Endothelial cell of umbilical vein (primary cell): ENCODE data around the gene SPTBN5. TPM values are rescaled to one million over a fixed set of nuclear protein-coding genes. Genes with fewer than 3 reads are reported as not detected.

Source experiments
- BruUV-seq: library from RNA; stranded (reverse); fragments of 400-500 nt; replicated peaks from 2 replicates; lab custom pipeline; 2021; lab: Mats Ljungman, UMichigan
- CTCF ChIA-PET: fragments of 300-600, 350-600 bp; sonication (Branson Sonifier 250); formaldehyde crosslinking; loops from one replicate; lab custom pipeline; 2021; ENCODE audit warnings: antibody characterized with exemption, inconsistent platforms; lab: Charles Lee
- POLR2A ChIA-PET: fragments of 300-600, 350-600 bp; sonication (Branson Sonifier 250); formaldehyde crosslinking; loops from one replicate; lab custom pipeline; 2021; ENCODE audit warnings: antibody characterized with exemption, inconsistent platforms; lab: Charles Lee
- DNase-seq: peaks from one replicate; pipeline ENCODE4 v3.0.0-alpha.2; 2011; ENCODE audit warnings: low read depth, low spot score
- FAIRE-seq: peaks from 2 replicates; lab custom pipeline; 2011; peaks lifted over from hg19 to GRCh38; lab: Jason Lieb, UNC
- H2AFZ ChIP-seq: 2 replicates; pipeline ENCODE4 v1.6.0; 2012; ENCODE audit warnings: low read depth, low read length, control low read depth, inconsistent platforms
- H3K27ac ChIP-seq: 2 replicates; pipeline ENCODE4 v1.5.1; 2011; ENCODE audit warnings: low read depth, mild to moderate bottlenecking, control low read depth, low read length, moderate library complexity; ENCODE audit not compliant: insufficient read depth
- H3K27me3 ChIP-seq, 2 experiments: 2 replicates each; pipeline versions ENCODE4 v1.6.0 to v1.6.1; 2011; ENCODE audit warnings: low read length in 2 of 2, mixed read lengths in 1 of 2; ENCODE audit not compliant: control insufficient read depth in 2 of 2, insufficient read depth in 2 of 2
- H3K36me3 ChIP-seq, 2 experiments: 2 replicates in 1 of 2; 3 replicates in 1 of 2; pipeline ENCODE4 v1.5.1; 2011; ENCODE audit warnings: low read length in 2 of 2, mild to moderate bottlenecking in 1 of 2, moderate library complexity in 1 of 2; ENCODE audit not compliant: control insufficient read depth in 2 of 2, insufficient read depth in 2 of 2; ENCODE audit errors: extremely low read depth in 1 of 2
- H3K4me1 ChIP-seq: 3 replicates; pipeline ENCODE4 v1.5.1; 2011; ENCODE audit warnings: mild to moderate bottlenecking, low read length; ENCODE audit not compliant: control insufficient read depth, insufficient read depth; ENCODE audit errors: extremely low read depth
- H3K4me2 ChIP-seq: 2 replicates; pipeline ENCODE4 v1.6.1; 2011; ENCODE audit warnings: low read length, control low read depth, mixed read lengths; ENCODE audit not compliant: insufficient read depth
- H3K4me3 ChIP-seq, 3 experiments: fragments of 200-600 bp in 1 of 3; sonication (generic), shearing (Covaris generic) in 1 of 3; replicated peaks in 1 of 3; 2 replicates each; pipeline ENCODE4 v1.5.1; 2011 to 2016; ENCODE audit warnings: control low read depth in 3 of 3, low read length in 3 of 3, mild to moderate bottlenecking in 2 of 3, inconsistent platforms in 1 of 3, low read depth in 1 of 3, moderate library complexity in 1 of 3; ENCODE audit not compliant: insufficient read depth in 1 of 3
- H3K79me2 ChIP-seq: 2 replicates; pipeline ENCODE4 v1.6.0; 2012; ENCODE audit warnings: low read length, inconsistent platforms; ENCODE audit not compliant: control insufficient read depth, insufficient read depth
- H3K9ac ChIP-seq: replicated peaks from 2 replicates; pipeline ENCODE3; 2011; ENCODE audit warnings: low read length, control low read depth; ENCODE audit not compliant: insufficient read depth; ENCODE audit errors: extremely low read depth
- H3K9me1 ChIP-seq: replicated peaks from 3 replicates; pipeline ENCODE4 v1.6.0; 2011; ENCODE audit warnings: mild to moderate bottlenecking, low read length; ENCODE audit not compliant: control insufficient read depth, insufficient read depth; ENCODE audit errors: extremely low read depth
- H3K9me3 ChIP-seq: replicated peaks from 2 replicates; pipeline ENCODE4 v1.5.1; 2012; ENCODE audit warnings: low read length, inconsistent platforms; ENCODE audit not compliant: control insufficient read depth, insufficient read depth
- H4K20me1 ChIP-seq: replicated peaks from 2 replicates; pipeline ENCODE3; 2011; ENCODE audit warnings: mild to moderate bottlenecking, low read length; ENCODE audit not compliant: control insufficient read depth, insufficient read depth; ENCODE audit errors: extremely low read depth
- EZH2 ChIP-seq: IDR thresholded peaks from 2 replicates; pipeline ENCODE4 v1.6.1; 2012; ENCODE audit warnings: borderline replicate concordance, low read depth, mild to moderate bottlenecking, moderate library complexity, low read length, inconsistent platforms; ENCODE audit not compliant: severe bottlenecking
- FOS ChIP-seq: IDR thresholded peaks from 2 replicates; pipeline ENCODE4 v1.6.1; 2011; ENCODE audit warnings: mild to moderate bottlenecking, low read length, moderate library complexity, borderline replicate concordance; ENCODE audit not compliant: insufficient read depth
- GATA2 ChIP-seq: IDR thresholded peaks from 2 replicates; pipeline ENCODE4 v1.7.0; 2011; ENCODE audit warnings: low read depth, mild to moderate bottlenecking, moderate library complexity, mixed read lengths, low read length; ENCODE audit not compliant: insufficient read length, insufficient read depth
- JUN ChIP-seq: IDR thresholded peaks from 2 replicates; pipeline ENCODE4 v1.6.1; 2011; ENCODE audit warnings: borderline replicate concordance, low read depth; ENCODE audit not compliant: insufficient read length, insufficient read depth
- MYC ChIP-seq: IDR thresholded peaks from one replicate; pipeline ENCODE4 v1.6.1; 2011; ENCODE audit warnings: mild to moderate bottlenecking, low read depth, low read length
- POLR2A ChIP-seq: IDR thresholded peaks from 2 replicates; pipeline ENCODE4 v1.6.1; 2012; ENCODE audit warnings: low read depth, mild to moderate bottlenecking, control low read depth, low read length
- POLR2AphosphoS5 ChIP-seq: IDR thresholded peaks from 2 replicates; pipeline ENCODE4 v1.6.1; 2012; ENCODE audit warnings: low read depth, mild to moderate bottlenecking, control low read depth, low read length, moderate library complexity; ENCODE audit not compliant: insufficient read depth
- dilution Hi-C: fragments of 300-500 bp; cut with MboI; formaldehyde crosslinking; loops from one replicate; pipeline ENCODE4 v1.15.0; 2019; ENCODE audit warnings: low sequenced_read_pairs; ENCODE audit not compliant: extremely low pct_ligation_motif_present
- intact Hi-C: fragments of 100-400 bp; cut with micrococcal nuclease; formaldehyde crosslinking; loops from one replicate; pipeline ENCODE4 v1.10.0; 2022
- polyA plus RNA-seq, 4 experiments: library from polyadenylated mRNA; depleted of rRNA in 3 of 4; stranded (reverse) in 3 of 4; unstranded in 1 of 4; fragments of >200 nt; gene quantifications; 2 replicates each; pipeline versions ENCODE4 v1.2.1 to v1.2.3, GENCODE V29; 2011 to 2012; ENCODE audit warnings: missing spikeins in 1 of 4
- total RNA-seq: library from RNA; stranded (reverse); gene quantifications from 2 replicates; pipeline ENCODE4 v1.2.3, GENCODE V29; 2021
- TF ChIP-seq, protein P1 (sequence below), 2 donors: IDR thresholded peaks; 1 replicate in 1 of 2; 2 replicates in 1 of 2; pipeline ENCODE4 v1.5.1; 2011; ENCODE audit warnings: low read length in 2 of 2, mild to moderate bottlenecking in 2 of 2, moderate library complexity in 2 of 2, control low read depth in 1 of 2, inconsistent platforms in 1 of 2, low read depth in 1 of 2; ENCODE audit not compliant: insufficient read depth in 1 of 2; ENCODE audit errors: extremely low read depth in 1 of 2
- TF ChIP-seq, protein P2 (sequence below): IDR thresholded peaks from 2 replicates; pipeline ENCODE4 v1.6.1; 2011; ENCODE audit not compliant: insufficient read depth, insufficient read length

SPTBN5 gene
- total and polyA plus RNA-seq, 2 donors (not counting 3 experiments of a cell fraction or from before 2014, with no cell fraction given): 12.0 to 19.0 TPM

DNA sequence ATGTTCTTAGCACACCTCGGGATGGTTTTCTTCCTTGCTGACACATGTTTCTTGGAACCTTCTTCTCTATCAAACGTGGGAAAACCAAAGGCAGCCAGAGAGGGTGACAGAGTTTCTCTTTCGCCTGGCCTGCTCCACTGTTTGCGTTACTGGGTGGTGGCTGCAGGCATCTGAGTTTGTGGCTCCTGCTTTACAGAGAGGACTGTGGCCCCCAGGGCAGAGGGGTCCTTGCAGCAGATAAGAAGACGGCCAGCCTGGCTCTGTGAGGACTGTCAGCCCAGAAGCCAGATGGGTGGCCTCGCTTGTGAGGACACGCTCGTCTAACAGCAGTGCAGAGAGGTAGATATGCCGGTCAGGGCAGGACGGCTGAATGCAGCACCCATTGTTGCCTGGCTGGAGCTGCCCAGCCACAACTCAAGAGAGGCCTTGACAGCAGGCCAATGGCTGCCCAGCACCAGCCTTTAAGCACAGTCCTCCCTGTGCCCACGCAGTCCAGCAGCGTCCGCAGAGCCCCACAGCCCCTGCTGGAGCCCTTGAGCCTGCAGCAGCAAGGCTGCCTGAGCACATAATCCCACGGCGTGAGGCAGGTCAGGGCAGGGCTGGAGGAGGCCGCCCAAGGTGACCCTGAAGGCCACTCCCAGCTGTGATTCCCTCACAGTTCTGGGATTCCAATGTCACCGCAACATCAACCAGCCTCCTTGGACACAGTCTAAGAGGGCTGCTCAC, 15.0 kb upstream of the SPTBN5 start:
- H3K9ac ChIP-seq: no peak overlapping the region
- POLR2A ChIA-PET: no interaction called here

More for the DNA sequence above, 15.0 kb upstream of the SPTBN5 start:
- Histone ChIP-seq H3K4me2 (no peak overlapping the region), H3K36me3 (peaks cover 42 to 49% of the 10 kb centered on the region in 2 experiments), H3K4me3 (no peak overlapping the region), H3K27ac (no peak overlapping the region), H3K27me3 (no peaks in the 10 kb centered on the region), H2AFZ (no peak overlapping the region), H3K4me1 (no peaks in the 10 kb centered on the region), H3K9me3 (no peaks in the 10 kb centered on the region), H3K9me1 (no peaks in the 10 kb centered on the region), H3K79me2 (peaks cover 87% of the 10 kb centered on the region), H4K20me1 (no peaks in the 10 kb centered on the region)
- TF ChIP-seq POLR2AphosphoS5 (no peak), POLR2A (no peak), FOS (no peak), JUN (no peak), MYC (no peak), GATA2 (no peak), EZH2 (no peak)
- TF ChIP-seq, protein P1, sequence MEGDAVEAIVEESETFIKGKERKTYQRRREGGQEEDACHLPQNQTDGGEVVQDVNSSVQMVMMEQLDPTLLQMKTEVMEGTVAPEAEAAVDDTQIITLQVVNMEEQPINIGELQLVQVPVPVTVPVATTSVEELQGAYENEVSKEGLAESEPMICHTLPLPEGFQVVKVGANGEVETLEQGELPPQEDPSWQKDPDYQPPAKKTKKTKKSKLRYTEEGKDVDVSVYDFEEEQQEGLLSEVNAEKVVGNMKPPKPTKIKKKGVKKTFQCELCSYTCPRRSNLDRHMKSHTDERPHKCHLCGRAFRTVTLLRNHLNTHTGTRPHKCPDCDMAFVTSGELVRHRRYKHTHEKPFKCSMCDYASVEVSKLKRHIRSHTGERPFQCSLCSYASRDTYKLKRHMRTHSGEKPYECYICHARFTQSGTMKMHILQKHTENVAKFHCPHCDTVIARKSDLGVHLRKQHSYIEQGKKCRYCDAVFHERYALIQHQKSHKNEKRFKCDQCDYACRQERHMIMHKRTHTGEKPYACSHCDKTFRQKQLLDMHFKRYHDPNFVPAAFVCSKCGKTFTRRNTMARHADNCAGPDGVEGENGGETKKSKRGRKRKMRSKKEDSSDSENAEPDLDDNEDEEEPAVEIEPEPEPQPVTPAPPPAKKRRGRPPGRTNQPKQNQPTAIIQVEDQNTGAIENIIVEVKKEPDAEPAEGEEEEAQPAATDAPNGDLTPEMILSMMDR (IDR thresholded peaks at IDR 0.05; ENCODE audit: extremely low read depth in 1 of 2, insufficient read depth in 1 of 2, low read depth in 1 of 2, low read length in 2 of 2): no peak
- TF ChIP-seq, protein P2, sequence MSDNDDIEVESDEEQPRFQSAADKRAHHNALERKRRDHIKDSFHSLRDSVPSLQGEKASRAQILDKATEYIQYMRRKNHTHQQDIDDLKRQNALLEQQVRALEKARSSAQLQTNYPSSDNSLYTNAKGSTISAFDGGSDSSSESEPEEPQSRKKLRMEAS: no peak
- CTCF ChIA-PET: interaction anchor here (1.2 kb wide), 1 partner anchor 47 kb away, joined by 3 read pairs; no protein-coding TSS in a partner anchor
- no peak for DNase-seq
- dilution Hi-C loops (no loop called here), intact Hi-C loops (no loop called here)
- BruUV-seq: no TSS peak
- FAIRE-seq: no peak
